ENCODE measurements around the gene L1TD1.
A peak's percentile ranks its signal among the peaks of the same experiment; 100 is the strongest.
"Not testable (repeated sequence)": the region's sequence is repeated elsewhere in the genome, so short reads cannot be mapped to it uniquely, and the experiment has no call there.

Gene L1TD1, protein sequence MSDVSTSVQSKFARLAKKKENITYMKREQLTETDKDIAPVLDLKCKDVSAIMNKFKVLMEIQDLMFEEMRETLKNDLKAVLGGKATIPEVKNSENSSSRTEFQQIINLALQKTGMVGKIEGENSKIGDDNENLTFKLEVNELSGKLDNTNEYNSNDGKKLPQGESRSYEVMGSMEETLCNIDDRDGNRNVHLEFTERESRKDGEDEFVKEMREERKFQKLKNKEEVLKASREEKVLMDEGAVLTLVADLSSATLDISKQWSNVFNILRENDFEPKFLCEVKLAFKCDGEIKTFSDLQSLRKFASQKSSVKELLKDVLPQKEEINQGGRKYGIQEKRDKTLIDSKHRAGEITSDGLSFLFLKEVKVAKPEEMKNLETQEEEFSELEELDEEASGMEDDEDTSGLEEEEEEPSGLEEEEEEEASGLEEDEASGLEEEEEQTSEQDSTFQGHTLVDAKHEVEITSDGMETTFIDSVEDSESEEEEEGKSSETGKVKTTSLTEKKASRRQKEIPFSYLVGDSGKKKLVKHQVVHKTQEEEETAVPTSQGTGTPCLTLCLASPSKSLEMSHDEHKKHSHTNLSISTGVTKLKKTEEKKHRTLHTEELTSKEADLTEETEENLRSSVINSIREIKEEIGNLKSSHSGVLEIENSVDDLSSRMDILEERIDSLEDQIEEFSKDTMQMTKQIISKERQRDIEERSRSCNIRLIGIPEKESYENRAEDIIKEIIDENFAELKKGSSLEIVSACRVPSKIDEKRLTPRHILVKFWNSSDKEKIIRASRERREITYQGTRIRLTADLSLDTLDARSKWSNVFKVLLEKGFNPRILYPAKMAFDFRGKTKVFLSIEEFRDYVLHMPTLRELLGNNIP

DNA sequence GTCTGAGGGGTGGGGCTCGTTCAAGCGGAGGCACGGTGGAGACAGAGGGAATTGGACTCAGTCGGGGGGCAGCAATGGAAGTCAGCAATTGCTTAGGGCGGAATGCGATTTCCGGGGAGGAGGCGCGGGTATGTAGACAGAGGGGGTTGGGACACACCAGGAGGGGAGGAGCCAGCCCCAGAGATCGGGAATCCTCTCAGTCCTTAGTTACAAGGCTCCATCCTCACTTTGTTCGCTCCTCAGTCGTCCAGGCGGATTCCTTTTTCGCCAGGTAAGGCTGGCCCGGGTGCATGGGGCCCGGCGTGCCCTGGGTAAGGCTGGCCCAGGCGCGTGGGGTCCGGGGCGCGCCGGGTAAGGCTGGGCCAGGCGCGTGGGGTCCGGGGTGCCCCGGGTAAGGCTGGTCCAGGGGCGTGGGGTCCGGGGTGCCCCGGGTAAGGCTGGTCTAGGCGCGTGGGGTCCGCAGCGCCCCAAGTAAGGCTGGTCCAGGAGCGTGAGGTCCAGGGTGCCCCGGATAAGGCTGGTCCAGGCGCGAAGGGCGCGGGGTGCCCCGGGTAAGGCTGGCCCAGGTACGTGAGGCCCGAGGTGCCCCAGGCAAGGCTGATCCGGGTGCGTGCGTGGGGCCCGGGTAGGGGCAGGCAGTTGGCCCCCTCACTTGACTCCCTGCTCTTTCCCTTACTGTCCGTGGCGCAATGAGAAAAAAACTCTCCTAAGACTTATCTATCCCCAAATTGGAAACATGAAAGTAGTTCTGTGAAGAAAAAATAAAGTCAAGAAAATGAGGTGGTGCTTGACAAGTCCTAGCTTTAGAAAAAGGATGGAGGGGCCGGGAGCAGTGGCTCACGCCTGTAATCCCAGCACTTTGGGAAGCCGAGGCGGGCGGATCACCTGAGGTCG lies at the start of gene L1TD1:
Gene L1TD1 (plus strand): TSS at position 199 of the 894 bp plus-strand sequence. CDS start 11,780 bp downstream, outside the sequence.
- DNase-seq, result no peak
- TF ChIP-seq POLR2A (IDR thresholded peaks at IDR 0.05; ENCODE audit: low read length), result no peak
- TF ChIP-seq GATA1 (IDR thresholded peaks at IDR 0.05; ENCODE audit: low read depth, low read length), result no peak

DNA sequence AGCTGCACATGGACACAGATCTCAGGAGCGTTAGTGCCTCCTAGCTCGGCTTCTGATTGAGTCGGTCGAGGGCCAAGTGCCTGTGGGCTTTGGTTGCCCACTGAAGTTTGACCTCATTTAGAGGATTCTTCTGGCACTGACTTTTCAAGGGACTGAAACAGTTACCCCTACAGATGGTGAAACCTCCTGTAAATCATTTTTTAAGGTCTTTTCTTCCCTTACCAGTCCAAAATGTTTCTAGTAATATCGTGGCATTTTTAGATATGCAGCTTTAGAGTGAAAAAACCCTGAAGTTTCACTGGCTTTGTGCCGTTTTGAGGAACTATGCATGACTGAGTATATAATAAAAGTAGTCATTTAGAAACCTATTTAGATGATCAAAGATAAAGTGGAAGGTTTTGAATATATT lies 34.7 kb upstream of the L1TD1 start:
- no peak for DNase-seq
- TF ChIP-seq GATA1 (IDR thresholded peaks at IDR 0.05; ENCODE audit: low read depth, low read length) (no peak), POLR2A (IDR thresholded peaks at IDR 0.05; ENCODE audit: low read length) (no peak)

DNA sequence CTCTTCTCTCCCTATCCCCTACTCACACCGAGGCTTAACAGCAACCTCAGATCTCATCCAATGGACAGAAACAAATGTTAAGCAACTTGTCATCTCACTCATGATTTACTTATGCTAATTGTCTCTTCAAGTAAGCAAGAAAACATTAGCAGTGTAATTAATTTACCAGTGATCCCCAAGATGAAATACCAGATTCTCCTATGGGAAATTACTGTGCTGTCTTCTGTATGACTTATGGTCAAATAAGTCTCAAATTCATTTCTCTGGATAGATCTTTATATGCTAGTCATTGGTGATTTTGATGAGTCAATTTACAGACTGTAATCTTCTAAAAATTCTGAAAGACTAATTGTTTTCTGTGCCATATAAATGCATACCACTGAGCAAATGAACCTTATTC lies 32.9 kb upstream of the L1TD1 start:
- no peak for DNase-seq
- TF ChIP-seq GATA1 (IDR thresholded peaks at IDR 0.05; ENCODE audit: low read depth, low read length) (no peak), POLR2A (IDR thresholded peaks at IDR 0.05; ENCODE audit: low read length) (no peak)

DNA sequence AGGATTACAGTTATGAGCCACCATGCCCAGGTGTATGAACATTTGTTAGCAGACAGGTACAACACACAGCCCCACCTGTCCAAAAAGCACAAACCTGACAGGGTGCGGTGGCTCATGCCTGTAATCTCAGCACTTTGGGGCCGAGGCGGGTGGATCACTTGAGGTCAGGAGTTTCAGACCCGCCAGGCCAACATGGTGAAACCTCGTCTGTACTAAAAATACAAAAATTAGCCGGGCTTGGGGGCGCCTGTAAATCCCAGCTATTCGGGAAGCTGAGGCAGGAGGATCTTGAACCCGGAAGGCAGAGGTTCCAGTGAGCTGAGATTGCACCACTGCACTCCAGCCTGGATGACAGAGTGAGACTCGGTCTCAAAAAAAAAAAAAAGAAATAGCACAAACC lies 24.3 kb upstream of the L1TD1 start:
- not testable (repeated sequence) for DNase-seq

DNA sequence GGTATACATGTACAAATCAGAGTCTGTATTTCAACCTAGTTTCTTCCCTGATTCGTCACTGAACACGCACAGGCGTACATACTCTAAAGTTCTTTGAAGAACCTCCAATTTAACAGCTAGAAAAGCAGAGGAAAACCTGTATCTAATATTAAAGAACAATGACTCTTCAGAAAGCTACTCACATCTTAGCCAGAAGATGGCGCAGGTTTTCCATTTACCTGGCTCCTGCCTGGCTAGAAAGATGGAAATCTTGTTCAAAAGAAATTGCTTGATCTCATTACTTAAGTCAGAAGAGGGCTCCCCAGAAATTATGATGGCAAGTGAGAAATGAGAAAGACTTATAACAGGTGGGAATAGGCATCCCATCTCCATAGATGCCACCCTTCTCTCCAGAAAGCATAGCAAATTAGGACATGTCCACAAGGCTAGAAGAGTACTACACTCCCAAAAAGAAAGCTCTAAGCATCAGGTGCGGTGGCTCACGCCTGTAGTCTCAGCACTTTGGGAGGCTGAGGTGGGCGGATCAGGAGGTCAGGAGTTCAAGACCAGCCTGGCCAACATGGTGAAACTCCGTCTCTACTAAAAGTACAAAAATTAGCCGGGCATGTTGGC lies 19.0 kb upstream of the L1TD1 start:
- TF ChIP-seq POLR2A (IDR thresholded peaks at IDR 0.05; ENCODE audit: low read length) (no peak), GATA1 (IDR thresholded peaks at IDR 0.05; ENCODE audit: low read depth, low read length) (no peak)
- peak; percentile 32 to 52 for DNase-seq

- TF ChIP-seq POLR2A (IDR thresholded peaks at IDR 0.05; ENCODE audit: low read length), result no peak
- no peak for TF ChIP-seq GATA1 (IDR thresholded peaks at IDR 0.05; ENCODE audit: low read depth, low read length)
- no peak for DNase-seq
Observed at GRCh38 chr1:62176597-62177312, 17.9 kb upstream of the L1TD1 start.

GRCh38 chr1:62177621-62178020 lies 17.0 kb upstream of the L1TD1 start:
- TF ChIP-seq POLR2A (IDR thresholded peaks at IDR 0.05; ENCODE audit: low read length) (no peak), GATA1 (IDR thresholded peaks at IDR 0.05; ENCODE audit: low read depth, low read length) (no peak)
- DNase-seq, result no peak

GRCh38 chr1:62178372-62178771 lies 16.3 kb upstream of the L1TD1 start:
- no peak for DNase-seq
- TF ChIP-seq GATA1 (IDR thresholded peaks at IDR 0.05; ENCODE audit: low read depth, low read length) (no peak), POLR2A (IDR thresholded peaks at IDR 0.05; ENCODE audit: low read length) (no peak)

- not testable (repeated sequence) for DNase-seq
Observed at GRCh38 chr1:62180054-62180453, 14.6 kb upstream of the L1TD1 start.

DNA sequence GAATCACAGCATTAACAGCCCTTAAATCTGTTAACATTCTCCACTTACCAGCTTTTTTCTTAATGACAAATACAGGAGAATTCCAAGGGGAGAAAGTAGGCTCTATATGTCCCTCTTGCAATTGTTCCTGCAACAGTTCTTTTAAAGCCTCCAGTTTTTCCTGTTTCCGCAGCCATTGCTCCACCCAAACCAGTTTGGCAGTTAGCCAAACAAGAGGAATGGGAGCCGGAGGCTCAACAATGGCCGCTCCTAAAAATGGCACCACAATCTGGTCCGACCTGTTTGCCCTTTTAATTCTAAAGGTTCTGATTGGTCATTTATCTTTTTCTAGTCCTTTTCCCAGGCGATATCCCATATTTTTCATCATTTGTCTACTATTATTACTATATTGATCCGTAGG lies 14.0 kb upstream of the L1TD1 start:
- no peak for DNase-seq
- TF ChIP-seq POLR2A (IDR thresholded peaks at IDR 0.05; ENCODE audit: low read length) (no peak), GATA1 (IDR thresholded peaks at IDR 0.05; ENCODE audit: low read depth, low read length) (no peak)

DNA sequence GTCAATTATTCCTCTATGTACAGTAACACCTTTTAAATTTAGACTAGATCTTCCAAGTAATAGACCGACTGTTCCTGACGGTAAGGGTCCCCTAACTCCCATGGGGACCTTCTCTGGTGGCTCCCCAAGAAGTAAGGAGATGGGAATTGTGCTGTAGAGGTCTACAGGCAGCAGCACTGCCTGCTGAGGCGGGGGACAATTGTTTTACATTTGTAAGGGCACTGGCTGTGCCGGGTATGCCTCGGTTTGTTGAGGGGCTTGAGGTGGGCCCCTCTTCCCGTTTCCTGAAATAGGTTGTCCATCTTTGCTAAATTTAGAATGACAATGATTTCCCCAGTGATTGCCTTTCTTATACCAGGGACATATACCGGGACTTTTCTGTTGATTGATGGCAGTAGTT lies 13.1 kb upstream of the L1TD1 start:
- TF ChIP-seq POLR2A (IDR thresholded peaks at IDR 0.05; ENCODE audit: low read length) (no peak), GATA1 (IDR thresholded peaks at IDR 0.05; ENCODE audit: low read depth, low read length) (no peak)

GRCh38 chr1:62182157-62182556 lies 12.5 kb upstream of the L1TD1 start:
- not testable (repeated sequence) for DNase-seq

More for the DNA sequence above, 13.1 kb upstream of the L1TD1 start:
- DNase-seq, result no peak

- not testable (repeated sequence) for DNase-seq
Observed at GRCh38 chr1:62183164-62184020, 11.3 kb upstream of the L1TD1 start.

All from erythroblast (primary cell).